Lower leg skin (tissue), 4 donors: ENCODE results near the gene SPECC1L. TPM values are rescaled to one million over a fixed set of nuclear protein-coding genes. Genes with fewer than 3 reads are reported as not detected.

Experiments used
- DNase-seq, 2 donors: peaks; one replicate each; pipeline ENCODE4 v3.0.0-alpha.2; 2019; ENCODE audit warnings: low spot score in 2 of 2
- H3K4me3 ChIP-seq: fragments of 200-600 bp; sonication (generic); 2 replicates; pipeline ENCODE4 v1.5.1; 2017; ENCODE audit warnings: mild to moderate bottlenecking, low read depth; ENCODE audit not compliant: poor library complexity, severe bottlenecking
- POLR2A ChIP-seq, 2 donors: fragments of 450-650 bp; IDR thresholded peaks; one replicate each; pipeline ENCODE4 v1.6.1; 2016 to 2017; ENCODE audit warnings: antibody characterized with exemption in 2 of 2, mild to moderate bottlenecking in 1 of 2, moderate library complexity in 1 of 2
- WGBS, 2 donors: methylation state at CpG; one replicate each; pipeline ENCODE4 v1.1.5; 2018; 5-methylcytosine and 5-hydroxymethylcytosine counted together
- intact Hi-C: fragments of 100-400 bp; cut with DNase I; formaldehyde crosslinking; loops from one replicate; pipeline ENCODE4 v1.15.0; 2023; ENCODE audit warnings: low total_unique reads
- total RNA-seq, 4 donors: library from RNA; depleted of rRNA; stranded (reverse); fragments of >200 nt; gene quantifications; one replicate each; pipeline ENCODE4 v1.1.0, GENCODE V29; 2016
- TF ChIP-seq, protein P1 (sequence below), 3 donors: fragments of 450-650 bp; IDR thresholded peaks; one replicate each; pipeline ENCODE4 v1.5.1; 2016; ENCODE audit warnings: antibody characterized with exemption in 3 of 3, mild to moderate bottlenecking in 3 of 3, moderate library complexity in 2 of 3

The SPECC1L gene
- total RNA-seq, 4 donors from 2014 or later: 17.6 to 30.6 (median 23.3) TPM

DNA sequence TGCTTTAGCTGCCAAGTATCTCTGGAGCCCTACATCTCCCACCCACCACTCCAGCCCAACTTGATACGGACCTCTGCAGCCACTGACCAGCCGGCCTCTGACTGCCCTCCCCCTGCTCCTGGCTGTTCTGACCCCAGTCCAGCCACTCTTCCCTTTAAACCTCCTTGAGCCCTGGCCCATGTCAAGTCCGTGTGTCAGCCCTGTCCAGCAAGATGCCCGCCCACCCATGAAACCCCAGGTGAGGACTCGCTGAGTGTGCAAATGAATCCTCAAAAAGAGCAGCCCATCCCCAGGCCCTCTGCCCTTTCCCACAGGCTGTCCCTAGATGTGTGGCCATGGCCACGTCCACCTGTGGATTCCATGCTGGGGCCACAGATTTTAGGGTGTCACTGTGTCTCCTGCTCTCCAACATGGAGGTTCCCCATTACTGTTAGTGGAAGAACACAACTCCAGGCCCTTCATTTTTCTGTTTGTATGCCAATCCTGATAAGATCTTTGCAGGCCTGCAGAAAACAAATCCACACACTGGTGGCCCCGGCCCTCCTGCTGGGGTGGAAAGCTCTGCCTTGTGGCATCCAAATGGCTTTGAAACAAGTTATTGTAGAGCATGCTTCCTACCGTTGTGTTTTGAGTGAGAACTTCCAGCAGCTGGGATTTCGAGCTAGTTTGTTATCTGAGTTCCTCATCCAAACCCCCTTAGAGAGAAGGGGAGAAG, 134.1 kb downstream of the SPECC1L start:
- no peak for DNase-seq
- TF ChIP-seq, protein P1, sequence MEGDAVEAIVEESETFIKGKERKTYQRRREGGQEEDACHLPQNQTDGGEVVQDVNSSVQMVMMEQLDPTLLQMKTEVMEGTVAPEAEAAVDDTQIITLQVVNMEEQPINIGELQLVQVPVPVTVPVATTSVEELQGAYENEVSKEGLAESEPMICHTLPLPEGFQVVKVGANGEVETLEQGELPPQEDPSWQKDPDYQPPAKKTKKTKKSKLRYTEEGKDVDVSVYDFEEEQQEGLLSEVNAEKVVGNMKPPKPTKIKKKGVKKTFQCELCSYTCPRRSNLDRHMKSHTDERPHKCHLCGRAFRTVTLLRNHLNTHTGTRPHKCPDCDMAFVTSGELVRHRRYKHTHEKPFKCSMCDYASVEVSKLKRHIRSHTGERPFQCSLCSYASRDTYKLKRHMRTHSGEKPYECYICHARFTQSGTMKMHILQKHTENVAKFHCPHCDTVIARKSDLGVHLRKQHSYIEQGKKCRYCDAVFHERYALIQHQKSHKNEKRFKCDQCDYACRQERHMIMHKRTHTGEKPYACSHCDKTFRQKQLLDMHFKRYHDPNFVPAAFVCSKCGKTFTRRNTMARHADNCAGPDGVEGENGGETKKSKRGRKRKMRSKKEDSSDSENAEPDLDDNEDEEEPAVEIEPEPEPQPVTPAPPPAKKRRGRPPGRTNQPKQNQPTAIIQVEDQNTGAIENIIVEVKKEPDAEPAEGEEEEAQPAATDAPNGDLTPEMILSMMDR (IDR thresholded peaks at IDR 0.05): no peak
- TF ChIP-seq POLR2A (IDR thresholded peaks at IDR 0.05): no peak
- intact Hi-C loops: no loop called here
- 90 to 91% methylated on average over 9 of the region's 9 CpGs for WGBS, 2 donors
- H3K4me3 ChIP-seq: no peak overlapping the region

DNA sequence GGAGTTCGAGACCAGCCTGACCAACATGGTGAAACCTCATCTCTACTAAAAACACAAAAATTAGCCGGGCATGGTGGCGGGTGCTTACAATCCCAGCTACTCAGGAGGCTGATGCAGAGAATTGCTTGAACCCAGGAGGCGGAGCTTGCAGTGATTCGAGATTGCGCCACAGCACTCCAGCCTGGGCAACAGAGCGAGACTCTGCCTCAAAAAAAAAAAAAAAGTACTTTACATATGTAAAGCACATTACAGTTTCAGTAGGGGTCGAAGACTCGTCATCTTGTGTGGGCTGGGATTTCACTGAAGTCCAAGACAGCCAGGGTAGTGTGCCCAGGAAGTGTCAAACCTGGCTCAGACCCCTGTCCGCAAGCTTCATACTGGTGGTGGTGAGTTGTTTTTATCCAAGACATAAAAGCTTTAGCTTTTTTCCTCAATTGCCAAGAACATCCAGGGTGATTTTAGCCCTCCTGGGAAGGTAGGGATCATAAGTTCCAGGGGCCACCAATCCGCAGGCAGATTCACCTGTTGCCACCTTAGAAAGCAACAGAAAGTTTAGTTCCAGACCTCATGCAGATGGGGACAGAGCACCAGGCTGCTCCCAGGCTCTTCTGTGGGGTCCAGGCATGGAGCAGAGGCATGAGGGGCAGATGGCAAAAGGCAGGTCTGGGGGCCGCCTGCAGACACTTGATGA, 135.1 kb downstream of the SPECC1L start:
- DNase-seq: no peak
- intact Hi-C loops: no loop called here
- 94 to 95% methylated on average over 12 of the region's 12 CpGs for WGBS, 2 donors
- H3K4me3 ChIP-seq: no peak overlapping the region
- no peak for TF ChIP-seq POLR2A (IDR thresholded peaks at IDR 0.05)
- TF ChIP-seq, protein P1 (IDR thresholded peaks at IDR 0.05): no peak

DNA sequence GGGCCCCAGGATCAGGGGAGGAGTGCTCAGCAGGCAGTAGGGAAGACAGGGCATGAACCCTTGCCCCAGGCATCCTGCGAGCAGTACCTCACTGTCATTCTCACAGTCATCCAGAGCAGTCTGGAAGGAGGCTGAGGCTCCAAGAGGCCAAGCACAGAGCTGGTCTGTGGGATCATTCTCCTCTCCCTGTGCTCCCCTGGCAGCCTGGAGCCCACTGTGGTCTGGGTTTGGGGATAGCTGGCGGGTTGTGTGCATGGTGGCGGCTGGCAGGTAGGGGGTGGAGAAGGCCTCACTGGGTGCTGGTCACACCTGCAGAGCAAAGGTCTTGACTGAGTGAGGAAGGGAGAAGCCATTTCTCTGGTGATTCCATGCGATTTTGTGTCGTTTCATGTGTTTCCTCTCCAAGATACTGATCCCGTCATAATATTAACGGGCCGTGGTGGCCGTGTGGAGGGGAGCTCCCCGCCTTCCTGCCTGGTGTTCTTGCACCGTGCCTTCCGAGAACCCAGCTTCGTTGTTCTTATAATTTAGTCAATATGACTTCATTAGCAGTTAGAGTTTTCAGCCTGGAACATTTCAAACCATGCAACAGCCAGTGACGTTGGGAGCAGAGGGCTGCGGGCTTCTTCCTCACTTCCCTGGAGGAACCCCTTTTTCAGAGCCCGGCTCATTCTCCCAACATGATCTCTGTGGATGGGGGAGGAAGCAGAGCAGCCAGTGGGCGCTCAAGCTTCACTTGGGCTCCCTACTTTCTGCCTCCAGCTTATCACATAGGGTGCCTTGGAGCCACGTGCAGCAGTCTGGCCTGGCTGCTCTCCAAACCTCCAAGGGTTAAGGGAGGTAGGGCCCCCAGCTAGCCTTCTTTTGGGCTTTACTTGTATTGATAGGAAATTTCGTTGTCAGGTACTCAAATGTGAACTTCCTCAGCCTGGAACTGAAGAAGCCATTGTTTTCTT, 136.0 kb downstream of the SPECC1L start:
- intact Hi-C loops: no loop called here
- peak in 1 of 2 donors; percentile 72 for DNase-seq
- no peak for TF ChIP-seq POLR2A (IDR thresholded peaks at IDR 0.05)
- TF ChIP-seq, protein P1 (IDR thresholded peaks at IDR 0.05): no peak
- no peak overlapping the region for H3K4me3 ChIP-seq
- WGBS, 2 donors: 83 to 85% methylated on average over 19 of the region's 19 CpGs

DNA sequence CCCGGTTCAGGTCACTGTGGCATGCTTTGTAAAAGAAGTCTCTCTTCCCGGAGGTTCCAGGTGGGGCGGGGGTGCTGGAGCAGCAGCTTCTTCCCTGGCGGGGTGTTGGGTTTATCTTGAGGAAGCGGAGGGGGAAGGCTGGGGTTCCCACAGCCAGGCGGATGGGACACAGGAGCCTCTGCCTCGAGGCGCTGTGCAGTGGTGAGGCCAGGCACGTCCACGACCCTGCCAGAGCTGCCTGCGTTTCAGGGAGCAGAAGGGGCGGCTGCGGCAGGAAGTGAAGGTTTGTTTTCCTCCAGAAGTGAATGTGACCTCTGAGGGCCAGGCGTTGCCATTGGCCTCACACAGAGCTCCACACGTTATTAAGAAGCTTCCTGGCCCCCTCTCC, 136.6 kb downstream of the SPECC1L start:
- H3K4me3 ChIP-seq: no peak overlapping the region
- DNase-seq: peak in 1 of 2 donors; percentile 85
- intact Hi-C loops: no loop called here
- no peak for TF ChIP-seq POLR2A (IDR thresholded peaks at IDR 0.05)
- TF ChIP-seq, protein P1 (IDR thresholded peaks at IDR 0.05): no peak
- WGBS, 2 donors: 63 to 67% methylated on average over 15 of the region's 15 CpGs

DNA sequence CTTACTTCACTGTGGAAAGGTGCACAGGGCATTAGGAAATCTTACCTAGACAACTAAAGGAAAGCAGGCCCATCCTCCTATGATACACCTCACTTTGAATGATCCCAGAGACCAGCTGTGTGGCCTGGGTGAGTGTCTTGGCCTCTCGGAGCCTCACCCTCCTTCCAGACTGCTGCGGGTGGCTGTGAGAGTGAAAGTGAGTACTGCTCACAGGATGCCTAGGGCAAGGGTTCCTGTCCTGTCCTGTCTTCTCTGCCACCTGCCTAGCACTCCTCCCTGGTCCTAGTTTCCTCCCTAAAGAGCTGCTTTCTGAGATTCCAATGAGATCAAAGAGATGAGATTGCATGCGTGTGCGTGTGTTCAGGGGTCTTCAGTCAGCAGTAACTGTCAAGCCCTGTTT, 137.3 kb downstream of the SPECC1L start:
- intact Hi-C loops: no loop called here
- 58 to 61% methylated on average over 4 of the region's 4 CpGs for WGBS, 2 donors
- TF ChIP-seq POLR2A (IDR thresholded peaks at IDR 0.05): no peak
- TF ChIP-seq, protein P1 (IDR thresholded peaks at IDR 0.05): no peak
- no peak overlapping the region for H3K4me3 ChIP-seq
- no peak for DNase-seq
